ENCODE data around the gene ELK3. TPM values are rescaled to one million over a fixed set of nuclear protein-coding genes. Genes with fewer than 3 reads are reported as not detected.
A peak's percentile ranks its signal among the peaks of the same experiment; 100 is the strongest.

Gene ELK3
- 26.1 TPM for total RNA-seq

DNA sequence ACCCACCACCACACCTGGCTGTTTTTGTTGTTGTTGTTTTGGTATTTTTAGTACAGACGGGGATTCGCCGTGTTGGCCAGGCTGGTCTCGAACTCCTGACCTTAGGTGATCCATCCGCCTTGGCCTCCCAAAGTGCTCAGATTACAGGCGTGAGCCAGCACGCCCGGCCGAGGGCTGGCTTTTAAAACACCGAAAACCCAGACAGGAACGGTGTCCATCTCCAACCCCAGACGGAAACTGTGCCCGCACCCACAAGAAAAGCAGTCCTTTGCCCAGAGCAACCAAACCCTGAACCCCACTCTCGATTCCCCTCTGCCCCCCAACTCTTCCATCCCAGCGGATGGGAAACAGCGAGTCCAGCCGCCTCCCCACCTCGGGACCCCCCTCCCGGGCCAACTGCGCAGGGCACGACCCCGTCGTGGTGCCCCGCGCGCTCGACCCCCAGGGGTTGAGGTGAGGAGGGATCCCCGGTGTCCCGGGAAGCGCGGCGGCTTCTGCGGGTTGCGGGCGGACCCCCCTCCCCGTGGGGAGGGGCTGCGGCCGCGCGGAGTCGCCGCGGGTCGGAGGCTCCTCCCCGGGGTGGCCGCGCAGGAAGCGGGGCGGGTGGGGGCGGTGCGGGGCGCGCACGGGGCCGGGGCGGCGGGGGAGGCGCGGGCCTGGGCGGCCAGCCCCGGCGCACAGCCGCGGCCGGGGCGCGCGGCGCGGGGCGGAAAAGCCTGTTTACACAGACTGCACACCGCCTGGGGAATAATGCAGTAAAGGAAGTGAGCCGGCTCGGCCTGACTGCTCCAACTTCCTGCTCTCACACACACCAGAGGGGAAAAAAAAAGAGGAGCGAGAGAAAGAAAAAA, at the start of gene ELK3:
TSS of gene ELK3 (plus strand) at position 651 of the 851 bp plus-strand sequence.
- peak in 2 of 3 donors; percentile 55 to 69 for DNase-seq (ENCODE audit: low read depth in 2 of 3, low spot score in 2 of 3)

GRCh38 chr12:96146747-96147146, 47.4 kb upstream of the ELK3 start:
- DNase-seq (ENCODE audit: low read depth in 2 of 3, low spot score in 2 of 3), result no peak

- DNase-seq (ENCODE audit: low read depth in 2 of 3, low spot score in 2 of 3), result no peak
Observed at GRCh38 chr12:96150442-96150841, 43.7 kb upstream of the ELK3 start.

DNA sequence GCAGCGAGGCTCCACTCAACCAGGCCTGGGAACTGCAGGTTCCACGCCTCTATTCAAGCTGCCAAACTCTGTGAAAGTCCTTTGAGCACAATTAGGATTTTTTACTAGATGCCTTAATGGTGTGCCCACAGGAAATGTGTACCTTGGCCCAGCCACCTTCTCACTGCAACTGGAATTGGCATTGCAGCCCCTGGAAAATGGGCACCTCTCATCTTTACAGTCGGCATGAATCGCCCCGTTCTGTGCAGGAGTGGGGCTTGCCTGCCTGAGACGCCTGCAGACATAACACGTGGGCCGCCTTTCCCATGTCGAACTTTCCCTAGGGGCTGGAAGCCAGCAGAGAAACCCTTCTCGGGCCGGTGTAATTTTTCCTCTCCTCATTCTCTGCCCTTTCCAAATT, 42.0 kb upstream of the ELK3 start:
- DNase-seq (ENCODE audit: low read depth in 2 of 3, low spot score in 2 of 3), result no peak

- DNase-seq (ENCODE audit: low read depth in 2 of 3, low spot score in 2 of 3), result no peak
Observed at GRCh38 chr12:96153131-96153725, 40.9 kb upstream of the ELK3 start.

DNA sequence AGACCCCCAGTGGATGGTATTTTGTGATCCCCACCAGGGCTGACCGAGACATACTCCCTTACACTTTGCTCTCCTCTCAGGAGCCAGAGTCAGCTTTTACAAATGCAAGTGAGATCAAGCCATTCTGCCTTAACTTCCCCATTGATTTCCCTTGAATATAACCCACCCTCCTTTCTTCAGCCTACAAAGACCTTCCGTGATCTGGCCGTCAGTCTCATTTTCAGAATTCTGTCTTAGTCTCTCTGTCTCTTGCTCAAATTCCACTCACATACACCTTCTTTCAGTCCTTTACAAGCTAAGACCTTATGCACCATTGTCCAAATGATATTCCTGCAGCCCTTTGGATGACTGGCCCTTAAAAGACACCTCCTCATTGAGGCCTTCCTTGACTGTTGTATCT, 39.0 kb upstream of the ELK3 start:
- no peak for DNase-seq (ENCODE audit: low read depth in 2 of 3, low spot score in 2 of 3)

- DNase-seq (ENCODE audit: low read depth in 2 of 3, low spot score in 2 of 3), result no peak
Observed at GRCh38 chr12:96155781-96156180, 38.4 kb upstream of the ELK3 start.

- no peak for DNase-seq (ENCODE audit: low read depth in 2 of 3, low spot score in 2 of 3)
Observed at GRCh38 chr12:96156211-96156610, 38.0 kb upstream of the ELK3 start.

DNA sequence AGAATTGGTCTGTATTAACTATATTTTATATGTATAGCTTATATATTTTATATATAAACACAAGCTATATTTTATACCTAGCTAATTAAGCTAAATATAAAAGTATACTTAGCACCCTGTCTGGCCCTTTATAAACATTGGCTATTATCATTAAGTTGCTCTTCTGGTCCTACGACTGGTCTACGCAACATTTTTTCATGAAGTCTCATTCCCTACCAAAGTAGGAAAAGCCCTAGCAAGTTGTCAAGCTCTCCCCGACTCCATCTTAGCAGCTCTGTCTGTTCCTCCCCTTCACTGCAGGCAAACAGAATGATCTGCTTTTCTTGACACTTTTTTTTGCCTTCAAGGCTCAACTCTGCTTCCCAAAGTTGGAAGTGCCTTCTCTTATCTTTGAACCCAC, 36.7 kb upstream of the ELK3 start:
- no peak for DNase-seq (ENCODE audit: low read depth in 2 of 3, low spot score in 2 of 3)

GRCh38 chr12:96164951-96165811, 29.0 kb upstream of the ELK3 start:
- no peak for DNase-seq (ENCODE audit: low read depth in 2 of 3, low spot score in 2 of 3)

GRCh38 chr12:96166765-96167164, 27.4 kb upstream of the ELK3 start:
- DNase-seq (ENCODE audit: low read depth in 2 of 3, low spot score in 2 of 3), result no peak

DNA sequence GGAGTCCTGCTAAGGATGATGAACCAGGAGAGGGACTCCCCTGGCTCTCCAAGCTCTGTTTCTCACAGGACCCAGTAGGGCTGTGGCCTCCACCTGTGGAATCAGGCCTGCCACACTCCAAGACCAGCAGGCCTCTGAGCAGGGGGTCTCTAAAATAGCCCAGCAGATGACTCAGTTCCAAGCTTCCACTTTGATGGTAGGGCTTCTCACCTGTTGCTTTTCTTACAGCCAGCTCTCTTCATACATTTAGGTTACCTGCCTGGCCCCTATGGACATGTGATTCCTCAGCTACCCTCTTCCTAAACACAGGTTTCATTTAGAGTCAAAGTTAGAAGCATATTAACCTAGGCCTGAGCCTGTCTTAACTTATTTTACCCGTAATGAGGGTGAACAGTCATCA, 26.7 kb upstream of the ELK3 start:
- DNase-seq (ENCODE audit: low read depth in 2 of 3, low spot score in 2 of 3), result no peak

- DNase-seq (ENCODE audit: low read depth in 2 of 3, low spot score in 2 of 3), result peak in 1 of 3 donors; percentile 77
Observed at GRCh38 chr12:96170328-96170727, 23.8 kb upstream of the ELK3 start.

- DNase-seq (ENCODE audit: low read depth in 2 of 3, low spot score in 2 of 3), result no peak
Observed at GRCh38 chr12:96170762-96171161, 23.4 kb upstream of the ELK3 start.

- DNase-seq (ENCODE audit: low read depth in 2 of 3, low spot score in 2 of 3), result no peak
Observed at GRCh38 chr12:96171905-96172304, 22.3 kb upstream of the ELK3 start.

DNA sequence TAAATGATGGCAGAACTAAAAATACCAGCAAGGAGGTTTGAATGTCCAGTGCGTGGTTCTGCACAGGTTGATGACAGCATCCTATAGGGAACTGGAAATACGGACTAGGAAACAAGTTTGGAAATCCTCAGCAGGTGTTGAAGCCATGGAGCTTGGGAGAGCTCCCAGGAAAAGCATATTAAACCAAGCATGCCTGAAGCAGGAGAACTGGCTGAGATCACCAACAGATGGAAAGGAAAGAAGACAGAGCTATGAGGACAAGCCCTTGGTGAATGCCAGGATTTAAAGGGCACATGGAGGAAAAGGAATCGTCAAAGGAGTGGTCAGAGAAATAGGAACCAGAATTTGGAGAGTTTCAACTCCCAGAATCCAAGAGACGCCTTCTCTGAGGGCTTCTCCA, 21.2 kb upstream of the ELK3 start:
- DNase-seq (ENCODE audit: low read depth in 2 of 3, low spot score in 2 of 3), result no peak

GRCh38 chr12:96176575-96176974, 17.6 kb upstream of the ELK3 start:
- DNase-seq (ENCODE audit: low read depth in 2 of 3, low spot score in 2 of 3), result no peak

GRCh38 chr12:96177013-96177412, 17.2 kb upstream of the ELK3 start:
- no peak for DNase-seq (ENCODE audit: low read depth in 2 of 3, low spot score in 2 of 3)

DNA sequence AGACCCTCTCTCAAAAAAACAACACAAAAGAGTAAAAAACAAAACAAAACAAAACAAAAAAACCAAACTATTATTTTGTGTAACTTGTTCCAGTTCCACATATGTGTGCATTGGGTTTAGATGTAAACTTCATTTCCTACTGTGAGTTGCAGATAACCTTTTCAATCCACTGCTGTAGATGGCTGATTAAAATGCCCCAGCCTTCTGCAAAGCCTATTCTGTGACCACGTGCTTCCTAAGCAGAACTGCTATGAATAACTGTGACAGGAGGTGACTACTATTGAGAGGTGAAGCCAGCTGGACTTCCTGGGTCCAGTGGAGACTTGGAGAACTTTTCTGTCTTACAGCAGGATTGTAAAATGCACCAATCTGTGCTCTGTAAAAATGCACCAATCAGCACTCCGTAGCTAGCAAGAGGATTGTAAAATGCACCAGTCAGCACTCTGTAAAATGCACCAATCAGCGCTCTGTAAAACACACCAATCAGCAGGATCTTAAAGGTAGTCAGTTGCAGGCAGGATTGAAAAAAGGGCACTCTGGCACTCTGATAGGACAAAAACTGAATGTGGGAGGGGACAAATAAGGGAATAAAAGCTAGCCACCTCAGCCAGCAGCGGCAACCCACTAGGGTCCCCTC, 10.3 kb upstream of the ELK3 start:
- peak in 2 of 3 donors; percentile 75 to 91 for DNase-seq (ENCODE audit: low read depth in 2 of 3, low spot score in 2 of 3)

GRCh38 chr12:96185914-96186313, 8.3 kb upstream of the ELK3 start:
- no peak for DNase-seq (ENCODE audit: low read depth in 2 of 3, low spot score in 2 of 3)
